IPS-18c (cell line): ENCODE data around the gene VSNL1.

ENCODE experiments used
- H3K4me3 ChIP-seq: 2 replicates; pipeline ENCODE4 v1.7.0; 2013; ENCODE audit warnings: low read depth, mild to moderate bottlenecking, low read length, moderate library complexity; ENCODE audit not compliant: insufficient read depth
- H3K9me3 ChIP-seq: one replicate; pipeline ENCODE4 v1.6.1; 2013; ENCODE audit warnings: mild to moderate bottlenecking, low read length, moderate library complexity; ENCODE audit not compliant: control insufficient read depth, insufficient read depth

Gene VSNL1

DNA sequence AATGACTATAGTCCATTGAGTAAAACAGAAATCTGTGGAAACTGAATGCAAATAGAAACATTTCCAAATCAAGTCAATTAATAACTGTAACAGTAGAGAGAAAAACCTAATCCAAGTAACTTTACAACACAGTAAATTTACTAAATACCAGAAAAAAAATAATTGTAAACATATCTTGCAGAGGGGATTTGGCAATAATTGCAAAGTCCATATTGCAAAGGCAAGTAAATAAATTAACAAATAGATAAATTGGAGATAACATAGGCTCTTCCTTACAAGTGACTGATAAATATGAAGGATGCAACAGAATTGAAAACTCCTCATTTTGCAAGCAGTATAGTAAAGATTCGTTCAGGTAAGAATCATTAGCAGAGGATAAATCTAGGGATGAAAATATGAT is 148.1 kb downstream of the VSNL1 start:
- H3K9me3 ChIP-seq, result no peaks in the 10 kb centered on the region
- H3K4me3 ChIP-seq, result no peak overlapping the region

DNA sequence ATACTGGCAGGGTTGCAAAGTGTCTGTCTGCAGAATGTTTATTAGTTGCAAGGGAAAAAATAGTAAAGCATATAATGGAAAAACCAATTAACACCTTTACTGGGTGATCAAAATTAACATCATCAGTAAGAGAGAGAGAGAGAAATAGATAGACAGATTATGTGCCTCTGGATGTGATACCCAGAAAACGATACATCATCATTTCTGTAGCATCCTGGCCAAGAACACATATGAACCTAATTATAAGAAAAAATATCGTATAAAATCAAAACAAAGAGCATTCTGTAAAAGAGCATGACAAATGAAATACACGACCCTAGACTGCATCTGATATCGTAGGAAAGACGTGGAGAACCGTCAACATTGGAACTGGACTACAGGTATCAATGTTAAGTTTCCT is 148.5 kb downstream of the VSNL1 start:
- H3K4me3 ChIP-seq, result no peak overlapping the region
- no peaks in the 10 kb centered on the region for H3K9me3 ChIP-seq

DNA sequence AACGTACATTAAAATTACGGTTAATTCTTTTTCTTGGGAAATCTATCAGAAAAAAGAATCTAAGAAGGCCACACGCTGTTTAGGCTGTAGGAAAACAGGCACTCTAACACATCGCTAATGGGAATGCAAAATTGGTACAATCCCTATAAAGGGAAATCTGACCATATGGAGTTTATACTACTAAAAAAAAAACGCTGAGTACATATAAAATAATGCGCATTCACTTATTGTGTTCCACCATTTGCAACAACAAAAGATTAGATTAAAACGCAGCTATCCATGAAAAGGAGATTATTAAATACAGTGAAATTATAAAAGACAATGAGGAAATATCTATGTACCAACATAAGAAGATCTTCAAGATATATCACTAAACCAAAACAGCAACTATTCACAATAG is 150.3 kb downstream of the VSNL1 start:
- peaks cover under 1% of the 10 kb centered on the region for H3K9me3 ChIP-seq
- H3K4me3 ChIP-seq, result no peak overlapping the region
